ENCODE data around the gene CYS1.

DNA sequence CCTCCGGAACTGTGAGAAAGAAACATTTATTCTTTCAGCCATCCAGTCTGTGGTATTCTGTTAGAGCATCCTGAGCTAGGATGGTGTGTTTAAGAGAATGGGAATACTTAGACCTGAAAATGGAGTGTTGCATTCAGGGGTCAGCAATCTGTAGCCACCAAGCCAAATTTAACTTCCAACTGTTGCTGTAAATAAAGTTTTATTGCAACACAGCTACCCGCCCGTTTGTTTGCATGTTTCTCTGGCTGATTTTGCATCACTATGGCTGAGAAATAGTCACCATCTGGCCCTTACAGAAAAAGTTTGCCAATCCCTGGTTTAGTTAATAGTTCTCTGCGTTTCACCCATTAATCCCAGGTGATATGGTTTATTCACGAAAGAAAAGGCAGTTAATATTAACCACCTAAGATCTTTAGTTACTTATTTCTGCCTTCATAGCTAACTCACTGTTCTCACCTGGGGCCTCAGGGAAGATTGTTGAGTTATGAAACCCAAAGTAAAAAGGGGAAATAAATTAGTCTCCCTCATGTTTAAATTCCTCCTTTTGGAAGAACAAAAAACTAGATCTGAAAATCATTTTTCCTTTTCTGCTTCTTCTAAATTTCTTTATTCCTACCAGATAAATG, 9.5 kb upstream of the CYS1 start:
- TF ChIP-seq, protein P1, sequence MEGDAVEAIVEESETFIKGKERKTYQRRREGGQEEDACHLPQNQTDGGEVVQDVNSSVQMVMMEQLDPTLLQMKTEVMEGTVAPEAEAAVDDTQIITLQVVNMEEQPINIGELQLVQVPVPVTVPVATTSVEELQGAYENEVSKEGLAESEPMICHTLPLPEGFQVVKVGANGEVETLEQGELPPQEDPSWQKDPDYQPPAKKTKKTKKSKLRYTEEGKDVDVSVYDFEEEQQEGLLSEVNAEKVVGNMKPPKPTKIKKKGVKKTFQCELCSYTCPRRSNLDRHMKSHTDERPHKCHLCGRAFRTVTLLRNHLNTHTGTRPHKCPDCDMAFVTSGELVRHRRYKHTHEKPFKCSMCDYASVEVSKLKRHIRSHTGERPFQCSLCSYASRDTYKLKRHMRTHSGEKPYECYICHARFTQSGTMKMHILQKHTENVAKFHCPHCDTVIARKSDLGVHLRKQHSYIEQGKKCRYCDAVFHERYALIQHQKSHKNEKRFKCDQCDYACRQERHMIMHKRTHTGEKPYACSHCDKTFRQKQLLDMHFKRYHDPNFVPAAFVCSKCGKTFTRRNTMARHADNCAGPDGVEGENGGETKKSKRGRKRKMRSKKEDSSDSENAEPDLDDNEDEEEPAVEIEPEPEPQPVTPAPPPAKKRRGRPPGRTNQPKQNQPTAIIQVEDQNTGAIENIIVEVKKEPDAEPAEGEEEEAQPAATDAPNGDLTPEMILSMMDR (IDR thresholded peaks at IDR 0.05) = no peak
- TF ChIP-seq POLR2A (IDR thresholded peaks at IDR 0.05) = no peak
